ENCODE data around the gene SCAF1.
"Not testable (repeated sequence)": the region's sequence is repeated elsewhere in the genome, so short reads cannot be mapped to it uniquely, and the experiment has no call there.

SCAF1 gene

DNA sequence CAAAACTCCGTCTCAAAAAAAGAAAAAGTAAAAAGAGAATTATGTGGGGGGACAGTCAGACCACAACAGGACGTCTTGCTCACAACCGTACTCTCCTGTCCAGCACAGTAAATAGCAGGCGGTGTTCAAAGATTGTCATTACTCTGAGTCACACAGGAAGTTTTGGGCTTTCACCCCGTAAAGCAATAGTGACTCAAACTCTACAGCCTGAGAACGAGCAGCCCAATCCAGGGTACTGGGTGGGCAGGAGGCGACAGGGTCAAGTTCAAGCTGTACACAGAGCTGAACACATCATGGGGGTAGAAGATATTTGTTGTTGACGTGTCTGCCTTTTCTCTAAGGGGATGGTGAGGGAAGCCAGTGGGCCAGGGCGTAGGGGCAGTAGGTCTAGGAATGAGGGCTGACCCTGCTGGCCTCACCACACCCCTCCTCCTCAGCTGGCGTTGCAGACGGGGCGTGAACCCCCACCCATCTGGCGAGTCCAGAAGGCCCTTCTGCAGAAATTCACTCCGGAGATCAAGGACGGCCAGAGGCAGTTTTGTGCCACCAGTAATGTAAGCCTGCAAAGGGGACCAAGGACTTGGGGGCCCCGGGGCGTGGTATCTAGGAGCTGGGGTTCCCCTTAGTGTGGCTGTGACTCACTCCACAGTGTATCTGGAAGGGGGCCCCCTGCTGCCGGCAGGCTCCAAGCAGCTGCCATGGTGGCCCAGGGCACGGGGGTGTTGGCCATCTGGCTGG, 27.7 kb upstream of the SCAF1 start:
- ChIA-PET CTCF (interaction anchor here (1.5 kb wide), 1 partner anchor 22 kb away, joined by 3 read pairs; no protein-coding TSS in a partner anchor), POLR2A (no interaction called here)
- peak; percentile 45 for DNase-seq (ENCODE audit: low read depth, low spot score)
- no peak overlapping the region for H3K4me3 ChIP-seq (ENCODE audit: low read depth, low read length)
- TF ChIP-seq, protein P1, sequence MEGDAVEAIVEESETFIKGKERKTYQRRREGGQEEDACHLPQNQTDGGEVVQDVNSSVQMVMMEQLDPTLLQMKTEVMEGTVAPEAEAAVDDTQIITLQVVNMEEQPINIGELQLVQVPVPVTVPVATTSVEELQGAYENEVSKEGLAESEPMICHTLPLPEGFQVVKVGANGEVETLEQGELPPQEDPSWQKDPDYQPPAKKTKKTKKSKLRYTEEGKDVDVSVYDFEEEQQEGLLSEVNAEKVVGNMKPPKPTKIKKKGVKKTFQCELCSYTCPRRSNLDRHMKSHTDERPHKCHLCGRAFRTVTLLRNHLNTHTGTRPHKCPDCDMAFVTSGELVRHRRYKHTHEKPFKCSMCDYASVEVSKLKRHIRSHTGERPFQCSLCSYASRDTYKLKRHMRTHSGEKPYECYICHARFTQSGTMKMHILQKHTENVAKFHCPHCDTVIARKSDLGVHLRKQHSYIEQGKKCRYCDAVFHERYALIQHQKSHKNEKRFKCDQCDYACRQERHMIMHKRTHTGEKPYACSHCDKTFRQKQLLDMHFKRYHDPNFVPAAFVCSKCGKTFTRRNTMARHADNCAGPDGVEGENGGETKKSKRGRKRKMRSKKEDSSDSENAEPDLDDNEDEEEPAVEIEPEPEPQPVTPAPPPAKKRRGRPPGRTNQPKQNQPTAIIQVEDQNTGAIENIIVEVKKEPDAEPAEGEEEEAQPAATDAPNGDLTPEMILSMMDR (IDR thresholded peaks at IDR 0.05; ENCODE audit: insufficient read depth, low read length, missing control alignments): peak; percentile 11

DNA sequence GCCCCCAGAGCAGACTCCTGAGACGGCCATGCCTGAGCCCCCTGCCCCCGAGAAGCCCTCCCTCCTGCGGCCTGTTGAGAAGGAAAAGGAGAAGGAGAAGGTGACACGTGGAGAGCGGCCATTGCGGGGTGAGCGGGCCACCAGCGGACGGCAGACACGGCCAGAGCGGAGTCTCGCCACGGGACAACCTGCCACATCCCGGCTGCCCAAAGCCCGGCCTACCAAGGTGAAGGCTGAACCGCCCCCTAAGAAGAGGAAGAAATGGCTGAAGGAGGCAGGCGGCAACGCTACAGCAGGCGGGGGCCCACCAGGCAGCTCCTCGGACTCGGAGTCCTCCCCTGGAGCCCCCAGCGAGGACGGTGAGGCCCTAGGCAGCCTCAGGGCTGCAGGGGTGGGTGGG, 26.1 kb upstream of the SCAF1 start:
- DNase-seq (ENCODE audit: low read depth, low spot score): no peak
- no peak overlapping the region for H3K4me3 ChIP-seq (ENCODE audit: low read depth, low read length)
- ChIA-PET POLR2A (no interaction called here), CTCF (interaction anchor here (1.1 to 1.5 kb wide), 2 partner anchors 20 to 21 kb away, joined by 3 read pairs; no protein-coding TSS in a partner anchor)
- TF ChIP-seq, protein P1 (IDR thresholded peaks at IDR 0.05; ENCODE audit: insufficient read depth, low read length, missing control alignments): no peak

DNA sequence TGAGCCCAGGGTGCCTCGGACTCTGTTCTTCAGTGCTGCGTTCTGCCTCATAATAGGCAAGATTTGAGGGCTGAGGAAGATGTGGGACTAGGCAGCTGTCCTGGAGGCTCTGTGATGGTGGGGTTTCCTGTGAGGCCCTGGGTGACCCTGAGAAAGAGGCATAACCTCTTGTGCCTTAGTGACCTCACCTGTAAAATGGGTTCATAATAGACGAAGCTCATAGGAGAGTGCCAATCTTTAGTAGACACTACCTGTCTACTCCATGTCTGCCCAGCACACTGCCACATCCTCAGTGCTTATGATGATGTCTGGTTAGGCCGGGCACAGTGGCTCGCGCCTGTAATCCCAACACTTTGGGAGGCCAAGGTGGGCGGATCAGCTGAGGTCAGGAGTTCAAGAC, 25.5 kb upstream of the SCAF1 start:
- POLR2A ChIA-PET: interaction anchor here (1.3 kb wide), 1 partner anchor 24 kb away, joined by 5 read pairs; the partner anchor contains the start of gene RRAS
- CTCF ChIA-PET: interaction anchor here (0.9 to 1.1 kb wide), 2 partner anchors 21 to 46 kb away, joined by 3 read pairs; no protein-coding TSS in a partner anchor
- no peak overlapping the region for H3K4me3 ChIP-seq (ENCODE audit: low read depth, low read length)
- no peak for DNase-seq (ENCODE audit: low read depth, low spot score)
- TF ChIP-seq, protein P1 (IDR thresholded peaks at IDR 0.05; ENCODE audit: insufficient read depth, low read length, missing control alignments): no peak

DNA sequence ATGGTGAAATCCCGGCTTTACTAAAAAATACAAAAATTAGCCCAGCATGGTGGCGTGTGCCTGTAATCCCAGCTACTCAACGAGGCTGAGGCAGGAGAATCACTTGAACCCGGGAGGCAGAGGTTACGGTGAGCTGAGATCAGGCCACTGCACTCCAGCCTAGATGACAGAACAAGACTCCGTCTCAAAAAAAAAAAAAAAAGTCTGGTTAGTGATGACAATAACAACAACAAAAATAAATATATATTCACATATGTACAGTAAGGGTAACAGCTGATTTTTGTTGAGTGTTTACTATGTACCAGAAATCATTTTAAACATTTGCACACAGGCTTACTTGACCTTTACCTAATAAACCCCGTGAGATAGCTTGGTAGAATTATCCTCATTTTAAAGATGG, 25.1 kb upstream of the SCAF1 start:
- ChIA-PET CTCF (interaction anchor here (0.9 kb wide), 1 partner anchor 47 kb away, joined by 3 read pairs; no protein-coding TSS in a partner anchor), POLR2A (interaction anchor here (1.3 kb wide), 1 partner anchor 23 kb away, joined by 5 read pairs; the partner anchor contains the start of gene RRAS)

DNA sequence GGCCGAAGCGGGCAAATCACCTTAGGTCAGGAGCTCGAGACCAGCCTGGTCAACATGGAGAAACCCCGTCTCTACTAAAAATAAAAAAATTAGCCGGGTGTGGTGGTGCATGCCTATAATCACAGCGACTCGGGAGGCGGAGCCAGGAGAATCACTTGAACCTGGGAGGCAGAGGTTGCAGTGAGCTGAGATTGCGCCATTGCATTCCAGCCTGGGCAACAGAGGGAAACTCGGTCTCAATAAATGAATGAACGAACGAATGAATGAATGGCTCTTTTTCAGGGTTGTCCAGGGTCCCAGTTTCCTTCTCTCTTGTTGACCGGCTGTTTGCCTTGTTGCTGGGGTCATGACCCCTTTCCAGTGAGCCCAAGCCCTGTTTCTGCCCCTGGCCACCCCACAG, 24.1 kb upstream of the SCAF1 start:
- H3K4me3 ChIP-seq (ENCODE audit: low read depth, low read length); DNase-seq (ENCODE audit: low read depth, low spot score): not testable (repeated sequence)
- ChIA-PET CTCF (interaction anchor here (0.6 to 1.8 kb wide), 3 partner anchors 13 to 71 kb away, joined by 3 to 8 read pairs (median 4); no protein-coding TSS in a partner anchor), POLR2A (interaction anchor here (1.5 kb wide), 1 partner anchor 16 kb away, joined by 3 read pairs; no protein-coding TSS in a partner anchor)

More for the DNA sequence above, 25.1 kb upstream of the SCAF1 start:
- TF ChIP-seq, protein P1 (IDR thresholded peaks at IDR 0.05; ENCODE audit: insufficient read depth, low read length, missing control alignments): no peak
- DNase-seq (ENCODE audit: low read depth, low spot score): no peak
- no peak overlapping the region for H3K4me3 ChIP-seq (ENCODE audit: low read depth, low read length)

DNA sequence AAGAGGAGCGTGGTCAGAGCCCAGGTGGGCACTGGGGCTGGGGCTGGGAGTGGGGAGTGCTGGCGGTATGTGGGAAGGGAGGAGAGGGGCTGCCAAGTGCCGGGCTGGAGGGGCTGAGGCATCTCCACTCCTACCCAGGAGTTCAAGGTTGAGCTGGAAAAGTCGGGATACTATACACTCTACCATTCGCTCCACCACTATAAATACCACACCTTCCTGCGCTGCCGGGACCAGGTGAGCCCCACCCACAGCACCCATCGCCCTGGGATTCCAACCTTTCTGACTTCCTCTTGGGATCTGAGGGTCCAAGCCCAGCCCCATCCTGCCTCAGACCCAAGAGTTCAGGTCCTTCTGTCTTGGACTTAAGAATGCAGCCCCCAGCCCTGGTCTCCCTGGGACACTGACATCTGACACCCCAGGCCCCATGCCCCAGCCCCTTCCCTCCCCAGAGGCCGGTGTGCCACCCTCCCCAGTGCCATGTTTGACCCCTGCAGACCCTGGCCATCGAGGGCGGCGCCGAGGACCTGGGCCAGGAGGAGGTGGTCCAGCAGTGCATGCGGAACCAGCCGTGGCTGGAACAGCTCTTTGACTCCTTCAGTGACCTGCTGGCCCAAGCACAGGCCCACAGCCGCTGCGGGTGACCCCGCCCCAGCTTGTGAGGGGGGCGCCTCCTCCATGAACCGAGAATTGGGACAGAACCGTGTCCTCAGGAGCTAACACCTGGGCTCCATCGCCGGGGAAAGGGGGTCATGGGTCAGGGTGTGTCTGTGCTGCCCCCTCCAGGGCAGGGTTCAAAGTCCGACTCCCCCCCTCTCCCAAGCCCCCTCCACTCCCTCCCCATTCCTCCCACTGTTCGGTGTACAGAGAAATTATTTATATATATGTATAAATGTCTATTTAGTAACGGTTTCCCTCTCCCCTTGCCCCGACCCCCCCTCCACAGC, 16.8 kb upstream of the SCAF1 start:
- CTCF ChIA-PET: no interaction called here
- no peak overlapping the region for H3K4me3 ChIP-seq (ENCODE audit: low read depth, low read length)
- TF ChIP-seq, protein P1 (IDR thresholded peaks at IDR 0.05; ENCODE audit: insufficient read depth, low read length, missing control alignments): no peak
- no peak for DNase-seq (ENCODE audit: low read depth, low spot score)
- POLR2A ChIA-PET: interaction anchor here (0.9 kb wide), 1 partner anchor 15 kb away, joined by 3 read pairs; no protein-coding TSS in a partner anchor

Measured in AG04449 (cell line).